Brain microvascular endothelial cell (primary cell): ENCODE measurements around the gene ENTREP3.

Source experiments
- DNase-seq: peaks from one replicate; pipeline ENCODE4 v3.0.0-alpha.2; 2020
- H3K27ac ChIP-seq: fragments of 250-450 bp; sonication (Bioruptor Pico); 2 replicates; pipeline ENCODE4 v1.5.1; 2020; ENCODE audit warnings: mild to moderate bottlenecking, moderate library complexity
- H3K27me3 ChIP-seq: fragments of 250-450 bp; sonication (Bioruptor Pico); replicated peaks from 2 replicates; pipeline ENCODE4 v1.5.1; 2020; ENCODE audit warnings: mild to moderate bottlenecking
- H3K36me3 ChIP-seq: fragments of 250-450 bp; sonication (Bioruptor Pico); replicated peaks from 2 replicates; pipeline ENCODE4 v1.5.1; 2020; ENCODE audit warnings: mild to moderate bottlenecking
- H3K4me3 ChIP-seq: 2 replicates; pipeline ENCODE4 v1.5.1; 2011; ENCODE audit warnings: low read depth, mild to moderate bottlenecking, control low read depth, low read length, moderate library complexity
- CTCF ChIP-seq: IDR thresholded peaks from 2 replicates; pipeline ENCODE4 v1.5.1; 2011; ENCODE audit warnings: low read depth, mild to moderate bottlenecking, moderate library complexity, low read length, control low read depth, inconsistent platforms; ENCODE audit errors: missing control alignments
- in situ Hi-C: cut with HindIII; loops from 2 replicates; pipeline ENCODE4 v1.10.0; 2017; ENCODE audit warnings: low sequenced_read_pairs, low pct_ligation_motif_present

ENTREP3 gene

GRCh38 chr1:155197901-155198546, 57.3 kb downstream of the ENTREP3 start:
- H3K27ac ChIP-seq: no peak overlapping the region
- DNase-seq: no peak
- no peaks in the 10 kb centered on the region for H3K27me3 ChIP-seq
- in situ Hi-C loops: no loop called here
- no peak overlapping the region for H3K4me3 ChIP-seq
- no peak for TF ChIP-seq CTCF
- H3K36me3 ChIP-seq: peaks cover 10% of the 10 kb centered on the region
